Measurements from ENCODE around the gene E2F2. TPM values are rescaled to one million over a fixed set of nuclear protein-coding genes. Genes with fewer than 3 reads are reported as not detected.

The E2F2 gene
- polyA plus RNA-seq, 1 of the 3 experiments (the other 2 are of a cell fraction), result 0.43 TPM

- TF ChIP-seq REST (IDR thresholded peaks at IDR 0.05; ENCODE audit: low read depth, low read length) (no peak), USF2 (IDR thresholded peaks at IDR 0.05; ENCODE audit: borderline replicate concordance, low read depth, low read length) (no peak), MEF2A (IDR thresholded peaks at IDR 0.05; ENCODE audit: borderline replicate concordance, low read depth) (no peak), RAD21 (IDR thresholded peaks at IDR 0.05; ENCODE audit: low read length) (no peak), EZH2phosphoT487 (IDR thresholded peaks at IDR 0.05; ENCODE audit: borderline replicate concordance, low read depth) (no peak), RCOR1 (IDR thresholded peaks at IDR 0.05; ENCODE audit: low read length) (no peak), NRF1 (IDR thresholded peaks at IDR 0.05; ENCODE audit: low read depth, low read length) (no peak), TCF12 (IDR thresholded peaks at IDR 0.05) (no peak), SIN3A (IDR thresholded peaks at IDR 0.05; ENCODE audit: borderline replicate concordance, low read depth, low read length) (no peak), RXRA (IDR thresholded peaks at IDR 0.05; ENCODE audit: borderline replicate concordance, low read depth) (no peak)
Observed at GRCh38 chr1:23461050-23461449, 70.0 kb downstream of the E2F2 start (continued).

- Histone ChIP-seq H3K27ac (ENCODE audit: low read depth in 2 of 2, low read length in 1 of 2) (no peak overlapping the region), H3K36me3 (replicated peaks in 1 of 2; ENCODE audit: control insufficient read depth in 1 of 2, insufficient read depth in 2 of 2, low read length in 1 of 2) (peaks cover 3 to 6% of the 10 kb centered on the region in 2 experiments), H3K9me3 (no peaks in the 10 kb centered on the region), H3K27me3 (ENCODE audit: insufficient read depth) (no peaks in the 10 kb centered on the region), H4K20me1 (ENCODE audit: insufficient read depth) (no peaks in the 10 kb centered on the region), H3F3A (replicated peaks; ENCODE audit: insufficient read depth) (peaks cover 6% of the 10 kb centered on the region), H3K9ac (no peak overlapping the region), H3K9me2 (no peaks in the 10 kb centered on the region), H2AFZ (ENCODE audit: low read depth) (no peak overlapping the region), H3K79me2 (ENCODE audit: insufficient read depth) (peaks cover 5% of the 10 kb centered on the region), H3K4me2 (no peak overlapping the region), H3K4me1 (ENCODE audit: control insufficient read depth in 1 of 2, insufficient read depth in 2 of 2, low read depth in 1 of 2, low read length in 1 of 2) (no peaks in the 10 kb centered on the region), H3K4me3 (ENCODE audit: low read depth in 2 of 2, low read length in 1 of 2) (no peak overlapping the region)
- ChIA-PET CTCF (interaction anchor here (1.0 kb wide), 1 partner anchor 57 kb away, joined by 3 read pairs; no protein-coding TSS in a partner anchor), POLR2A (no interaction called here)
- no peak for DNase-seq
- 83% methylated on average over 4 of the region's 4 CpGs for WGBS (ENCODE audit: low lambda C conversion rate)
- TF ChIP-seq GATA2 (CRISPR knock-in tag; IDR thresholded peaks at IDR 0.05) (no peak), TEAD4 (IDR thresholded peaks at IDR 0.05; ENCODE audit: borderline replicate concordance, insufficient read depth) (no peak), TCF12 (IDR thresholded peaks at IDR 0.05) (no peak), SMC3 (IDR thresholded peaks at IDR 0.05; ENCODE audit: low read depth, low read length) (no peak)
Observed at GRCh38 chr1:23460519-23460918, 70.5 kb downstream of the E2F2 start.

Data from SK-N-SH (cell line).